Measurements from ENCODE around the gene RPP21.

GRCh38 chr6:30350524-30350923, 5.6 kb downstream of the RPP21 start:
- TF ChIP-seq, protein P1, sequence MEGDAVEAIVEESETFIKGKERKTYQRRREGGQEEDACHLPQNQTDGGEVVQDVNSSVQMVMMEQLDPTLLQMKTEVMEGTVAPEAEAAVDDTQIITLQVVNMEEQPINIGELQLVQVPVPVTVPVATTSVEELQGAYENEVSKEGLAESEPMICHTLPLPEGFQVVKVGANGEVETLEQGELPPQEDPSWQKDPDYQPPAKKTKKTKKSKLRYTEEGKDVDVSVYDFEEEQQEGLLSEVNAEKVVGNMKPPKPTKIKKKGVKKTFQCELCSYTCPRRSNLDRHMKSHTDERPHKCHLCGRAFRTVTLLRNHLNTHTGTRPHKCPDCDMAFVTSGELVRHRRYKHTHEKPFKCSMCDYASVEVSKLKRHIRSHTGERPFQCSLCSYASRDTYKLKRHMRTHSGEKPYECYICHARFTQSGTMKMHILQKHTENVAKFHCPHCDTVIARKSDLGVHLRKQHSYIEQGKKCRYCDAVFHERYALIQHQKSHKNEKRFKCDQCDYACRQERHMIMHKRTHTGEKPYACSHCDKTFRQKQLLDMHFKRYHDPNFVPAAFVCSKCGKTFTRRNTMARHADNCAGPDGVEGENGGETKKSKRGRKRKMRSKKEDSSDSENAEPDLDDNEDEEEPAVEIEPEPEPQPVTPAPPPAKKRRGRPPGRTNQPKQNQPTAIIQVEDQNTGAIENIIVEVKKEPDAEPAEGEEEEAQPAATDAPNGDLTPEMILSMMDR (IDR thresholded peaks at IDR 0.05): no peak
- TF ChIP-seq EZH2 (IDR thresholded peaks at IDR 0.05; ENCODE audit: borderline replicate concordance, insufficient read depth, low read depth, low read length, poor library complexity, severe bottlenecking): no peak
